GM19438 (cell line): ENCODE results near the gene GAPDHS.

ENCODE experiments used
- ATAC-seq: cut with Tn5 transposase; IDR thresholded peaks from one replicate; pipeline ENCODE4 v1.9.1; 2021; ENCODE audit warnings: low read depth; ENCODE audit not compliant: unreplicated experiment

The GAPDHS gene

DNA sequence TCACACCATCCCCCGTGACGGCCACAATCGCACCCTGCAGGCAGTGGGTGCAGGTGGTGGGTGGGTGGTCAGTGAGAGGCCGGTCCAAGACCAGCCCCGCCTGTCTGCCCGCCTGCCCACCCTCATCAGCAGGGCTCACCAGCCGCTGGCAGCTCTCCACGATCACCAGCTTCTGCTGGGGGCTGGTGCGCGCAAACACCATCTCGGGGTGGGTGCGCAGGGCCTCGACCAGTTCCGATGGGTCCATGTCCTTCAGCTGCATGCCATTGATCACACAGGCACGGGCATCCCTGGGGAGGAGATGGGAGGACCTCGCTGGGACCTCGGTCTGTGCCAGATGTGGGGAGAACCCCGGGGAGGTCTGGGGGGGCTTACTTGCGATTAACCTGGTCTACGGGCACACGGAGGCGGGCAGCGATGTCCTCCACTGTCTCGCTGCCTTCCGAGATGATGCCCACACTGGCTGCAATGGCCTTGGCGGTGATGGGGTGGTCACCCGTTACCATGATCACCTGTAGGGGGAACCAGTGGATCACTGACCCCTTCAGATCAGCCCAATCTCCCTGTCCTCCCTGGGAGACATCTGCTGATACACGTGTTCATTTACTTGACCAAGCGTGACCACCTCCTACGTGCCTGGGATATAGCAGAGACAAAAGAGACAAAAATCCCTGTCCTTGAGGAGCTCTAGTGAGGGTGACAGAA, 22.2 kb downstream of the GAPDHS start:
- ATAC-seq: no peak

DNA sequence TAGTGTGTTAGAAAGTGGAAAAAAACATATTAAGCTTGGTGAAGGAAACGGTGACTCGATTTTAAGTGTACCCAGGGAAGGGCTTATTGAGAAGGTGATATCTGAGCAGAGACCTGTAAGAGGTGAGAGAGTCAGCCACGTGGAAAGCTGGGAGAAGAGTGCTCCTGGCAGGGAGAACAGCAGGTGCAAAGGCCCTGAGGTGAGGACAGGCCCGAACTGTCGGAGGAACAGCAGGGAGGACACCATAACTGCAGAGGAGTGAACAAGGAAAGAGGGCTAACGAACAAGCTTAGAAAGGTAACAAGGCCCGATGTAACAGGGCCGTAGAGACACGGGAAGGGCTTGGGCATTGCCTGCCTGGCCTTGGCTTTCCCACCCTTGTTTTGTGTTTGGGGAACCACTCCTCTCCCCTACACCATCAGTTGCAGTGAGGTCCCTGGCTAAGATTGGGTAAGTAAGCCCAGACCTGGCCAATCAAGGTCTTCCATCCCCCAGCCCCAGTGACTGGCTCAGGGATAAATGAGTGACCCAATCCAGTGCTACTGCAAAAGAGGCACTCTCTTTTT, 22.9 kb downstream of the GAPDHS start:
- ATAC-seq: no peak

DNA sequence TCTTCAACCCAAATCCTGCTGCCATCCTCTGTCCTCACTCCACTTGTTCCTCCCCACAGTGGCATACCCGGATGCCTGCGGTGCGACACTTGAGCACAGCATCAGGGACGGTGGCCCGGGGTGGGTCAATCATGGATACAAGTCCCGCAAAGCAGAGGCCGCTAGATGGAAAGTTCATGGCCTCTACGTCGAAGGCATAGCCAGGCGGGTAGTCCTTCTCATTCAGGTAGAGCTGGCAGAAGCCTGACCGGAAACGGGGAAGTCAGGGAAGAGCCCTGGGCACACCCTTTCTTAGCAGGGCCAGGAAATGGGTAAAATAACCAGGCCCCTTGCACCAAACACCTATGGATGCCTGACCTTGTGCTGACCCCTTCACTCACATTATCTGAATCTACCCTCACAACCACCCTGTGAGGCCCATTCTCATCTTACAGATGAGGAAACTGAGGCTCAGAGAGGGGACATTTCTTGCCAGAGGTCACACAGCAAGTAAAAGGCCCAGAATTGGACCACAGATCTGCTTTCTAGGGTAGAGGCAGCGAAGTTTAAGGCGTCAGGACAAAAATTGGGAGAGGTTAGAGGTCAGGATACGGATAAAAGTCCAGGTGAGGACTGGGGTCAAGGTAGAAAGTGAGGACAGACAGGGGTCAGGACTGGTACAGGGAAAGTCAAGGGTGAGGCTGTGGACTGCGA, 23.7 kb downstream of the GAPDHS start:
- no peak for ATAC-seq

DNA sequence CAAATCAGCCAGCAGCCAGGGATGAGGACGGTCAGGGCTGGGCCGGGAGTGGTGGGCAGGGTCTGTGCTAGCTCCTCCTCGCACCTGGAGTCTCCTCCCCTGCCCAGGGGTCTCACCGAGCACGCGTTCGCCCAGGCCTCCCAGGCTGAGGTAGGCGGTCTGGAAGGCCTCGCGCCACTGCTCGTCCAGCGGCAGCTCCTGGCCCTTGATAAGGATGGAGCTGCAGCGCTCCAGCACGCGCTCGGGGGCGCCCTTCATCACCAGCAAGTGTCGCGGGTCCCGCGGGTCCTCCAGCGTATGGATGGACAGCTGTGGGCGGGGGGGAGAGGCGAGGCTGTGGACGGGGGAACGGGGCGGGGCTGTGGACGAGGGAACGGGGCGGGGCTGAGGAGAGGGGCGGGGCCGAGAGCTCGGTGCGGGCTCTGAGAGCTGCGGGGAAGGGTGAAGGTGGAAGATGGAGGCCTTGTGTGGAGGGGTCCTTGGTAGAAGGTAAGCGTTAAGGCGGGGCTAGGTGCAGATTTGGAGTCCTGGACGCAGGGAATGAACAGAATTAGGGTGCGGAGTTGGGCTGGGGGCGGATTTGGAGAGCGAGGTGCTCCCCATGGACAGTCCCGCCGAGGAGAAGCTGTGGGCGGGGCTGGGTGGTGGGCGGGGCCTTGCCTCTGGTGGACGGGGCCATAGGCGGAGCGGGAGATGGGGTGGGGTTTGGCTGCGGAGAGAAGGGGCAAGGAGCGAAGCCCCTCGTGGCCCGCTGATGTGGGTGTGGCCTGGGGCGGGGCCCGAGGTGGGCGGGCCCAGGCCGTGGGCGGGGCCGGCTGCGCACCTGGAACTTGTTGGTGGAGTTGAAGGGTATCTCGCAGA, 24.5 kb downstream of the GAPDHS start:
- no peak for ATAC-seq

DNA sequence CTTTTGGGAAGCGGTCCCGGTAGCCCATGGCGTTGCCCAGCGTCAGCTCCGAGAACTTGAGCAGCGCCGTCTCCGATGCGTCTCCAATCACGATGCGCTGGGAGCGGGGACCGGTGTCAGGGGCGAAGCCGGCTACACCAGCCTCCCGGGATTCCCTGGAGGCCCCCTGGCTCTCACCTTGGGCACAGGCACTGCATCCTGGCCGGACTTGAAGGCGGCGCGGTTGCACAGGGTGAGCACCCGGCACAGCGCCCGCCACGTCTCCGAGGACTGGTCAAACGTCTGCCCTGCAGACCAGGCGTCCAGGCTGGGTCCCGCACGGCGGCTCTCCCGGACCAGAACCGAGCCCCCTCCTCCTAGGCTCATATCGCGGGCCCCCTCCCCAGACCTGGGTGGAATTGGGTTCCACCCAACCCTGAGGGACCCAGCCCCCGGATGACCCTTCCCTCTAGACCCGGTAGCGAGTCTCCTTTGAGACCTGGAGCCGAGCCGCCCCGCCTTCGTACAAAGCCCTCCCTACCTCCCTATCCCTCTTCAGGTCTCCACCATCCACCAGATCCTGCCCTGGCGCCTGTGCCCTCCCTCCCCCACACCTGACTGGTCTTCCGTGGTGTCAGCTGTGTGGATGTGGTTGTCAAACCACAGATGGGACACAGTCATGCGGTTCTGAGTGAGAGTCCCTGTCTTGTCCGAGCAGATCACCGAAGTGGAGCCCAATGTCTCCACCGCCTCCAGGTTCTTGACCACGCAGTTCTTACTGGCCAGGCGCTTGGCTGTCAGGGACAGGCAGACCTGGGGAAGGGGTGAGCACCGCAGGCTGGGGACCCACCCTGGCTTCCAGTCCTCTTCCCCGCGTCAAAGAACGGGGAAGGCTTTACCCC, 25.4 kb downstream of the GAPDHS start:
- no peak for ATAC-seq

DNA sequence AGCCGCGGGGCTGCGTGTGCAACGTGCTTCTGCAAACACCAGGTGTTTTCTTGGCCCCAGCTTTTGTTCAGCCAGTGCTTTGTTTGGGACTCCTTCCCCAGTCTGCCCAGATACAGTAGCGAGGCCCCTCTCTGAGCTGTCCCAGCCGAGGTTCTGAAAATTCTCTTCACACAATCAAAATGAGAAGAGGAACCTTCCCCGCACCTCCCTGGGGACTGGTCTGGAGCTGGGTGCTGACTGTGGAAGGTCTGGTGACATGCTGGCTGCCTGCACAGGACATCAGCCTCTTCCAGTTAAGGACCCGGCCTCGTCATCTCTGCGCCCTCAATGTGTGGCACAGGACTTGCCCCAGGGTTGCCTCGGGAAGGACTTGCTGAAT, 26.0 kb downstream of the GAPDHS start:
- ATAC-seq: peak; percentile 76

DNA sequence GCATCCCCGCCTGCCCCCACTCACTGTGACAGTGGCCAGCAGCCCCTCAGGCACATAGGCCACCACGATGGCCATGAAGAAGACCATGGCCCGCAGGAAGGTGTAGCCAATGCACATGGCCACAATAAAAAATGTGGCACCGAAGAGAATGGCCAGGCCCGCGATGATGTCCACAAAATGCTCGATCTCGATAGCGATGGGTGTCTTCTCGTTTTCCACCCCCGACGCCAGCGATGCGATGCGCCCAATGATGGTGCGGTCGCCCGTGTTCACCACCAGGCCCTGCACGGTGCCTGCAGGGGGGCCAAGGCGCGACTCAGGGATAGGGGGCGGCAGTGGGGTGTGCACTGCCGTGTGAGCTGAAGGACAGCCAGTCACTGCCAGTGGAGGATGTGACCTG, 26.5 kb downstream of the GAPDHS start:
- ATAC-seq: no peak

DNA sequence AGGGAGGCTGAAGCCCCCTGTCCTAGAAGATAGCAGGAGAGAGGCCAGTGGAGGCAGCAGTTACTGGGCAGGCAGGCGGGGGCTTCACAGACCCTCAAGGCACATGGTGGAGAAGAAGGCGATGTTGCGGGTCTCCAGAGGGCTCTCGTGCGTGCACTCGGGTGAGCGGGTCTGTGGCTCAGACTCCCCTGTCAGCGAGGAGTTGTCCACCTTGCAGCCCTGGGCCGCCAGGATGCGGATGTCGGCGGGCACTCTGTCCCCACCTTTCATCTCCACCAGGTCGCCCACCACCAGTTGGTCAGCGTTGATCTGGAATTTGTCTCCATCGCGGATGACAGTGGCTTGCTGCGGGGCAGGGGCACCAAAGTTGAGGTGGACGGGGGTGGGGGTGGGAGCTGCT, 27.0 kb downstream of the GAPDHS start:
- ATAC-seq: no peak

DNA sequence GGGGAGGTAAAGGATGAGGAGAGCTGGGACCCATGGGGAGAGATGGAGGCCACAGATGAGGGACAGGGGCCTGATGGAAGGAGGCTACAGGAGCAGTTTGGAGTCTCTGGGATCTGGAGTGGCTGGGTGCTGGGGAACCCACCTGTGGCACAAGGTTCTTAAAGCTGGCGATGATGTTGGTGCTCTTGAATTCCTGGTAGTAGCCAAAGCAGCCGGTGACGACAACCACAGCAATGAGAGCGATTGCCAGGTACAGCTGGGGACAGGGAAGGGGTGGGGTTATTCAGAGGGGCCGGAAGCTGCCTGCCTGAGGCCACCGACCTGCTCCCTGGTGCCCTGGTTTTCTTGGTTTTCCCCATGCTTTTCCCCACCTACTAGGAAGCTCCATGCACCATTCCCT, 27.4 kb downstream of the GAPDHS start:
- ATAC-seq: no peak

DNA sequence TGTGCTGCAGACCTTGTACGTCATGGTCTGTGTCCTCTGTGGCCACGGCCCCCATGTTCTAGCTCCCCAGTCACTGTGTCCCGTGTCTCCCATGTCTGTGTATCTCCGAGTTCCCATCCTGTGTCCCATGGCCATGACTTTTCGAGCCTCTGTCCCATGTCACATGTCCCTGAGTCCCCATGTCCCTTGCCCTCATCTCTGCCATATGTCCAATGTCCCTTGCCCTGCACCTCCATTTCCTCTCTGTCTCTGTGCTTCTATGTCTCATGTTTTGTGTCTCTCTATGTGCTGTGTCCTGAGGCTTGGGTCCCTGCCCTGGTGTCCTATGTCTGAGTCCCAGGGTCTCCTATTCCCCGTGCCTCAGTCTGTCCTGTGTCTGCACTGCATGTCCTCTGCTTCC, 28.2 kb downstream of the GAPDHS start:
- ATAC-seq: no peak

DNA sequence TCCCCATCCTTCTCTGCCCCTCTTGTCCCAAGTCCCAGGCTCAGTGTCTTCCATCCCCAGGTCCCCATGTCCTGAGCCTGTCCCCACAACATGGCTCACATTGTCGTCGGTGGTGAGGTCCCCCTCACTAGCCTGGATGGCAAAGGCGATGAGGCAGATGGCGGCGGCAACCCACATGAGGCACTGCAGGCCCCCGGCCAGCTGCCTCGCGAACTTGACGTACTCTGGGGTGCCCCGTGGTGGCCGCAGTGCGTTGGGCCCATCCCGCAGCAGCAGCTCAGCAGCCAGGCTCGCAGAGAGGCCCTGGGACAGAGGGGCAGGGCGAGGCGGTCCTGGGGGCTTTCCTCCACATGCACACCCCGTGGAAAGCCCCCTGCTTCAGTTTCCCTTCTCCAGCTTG, 29.1 kb downstream of the GAPDHS start:
- no peak for ATAC-seq

DNA sequence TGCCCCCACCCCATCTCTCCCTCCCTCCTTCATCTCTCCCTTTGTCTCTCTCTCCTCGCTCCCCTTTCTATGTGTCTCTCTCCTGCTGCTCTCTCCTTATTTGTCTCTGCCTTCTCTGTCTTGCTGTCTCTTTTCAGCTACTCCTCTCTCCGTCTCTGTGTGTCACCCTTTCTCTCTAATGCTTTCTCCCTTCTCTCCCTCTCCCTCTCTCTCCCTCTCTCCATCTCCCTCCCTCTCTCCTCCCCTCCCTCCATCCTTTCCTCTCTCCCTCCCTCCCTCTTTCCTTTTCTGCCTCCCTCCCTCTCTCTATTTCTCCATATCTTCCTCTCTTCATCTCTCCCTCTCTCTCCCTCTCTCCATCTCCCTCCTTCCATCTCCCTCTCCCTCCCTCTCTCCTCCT, 29.5 kb downstream of the GAPDHS start:
- no peak for ATAC-seq

DNA sequence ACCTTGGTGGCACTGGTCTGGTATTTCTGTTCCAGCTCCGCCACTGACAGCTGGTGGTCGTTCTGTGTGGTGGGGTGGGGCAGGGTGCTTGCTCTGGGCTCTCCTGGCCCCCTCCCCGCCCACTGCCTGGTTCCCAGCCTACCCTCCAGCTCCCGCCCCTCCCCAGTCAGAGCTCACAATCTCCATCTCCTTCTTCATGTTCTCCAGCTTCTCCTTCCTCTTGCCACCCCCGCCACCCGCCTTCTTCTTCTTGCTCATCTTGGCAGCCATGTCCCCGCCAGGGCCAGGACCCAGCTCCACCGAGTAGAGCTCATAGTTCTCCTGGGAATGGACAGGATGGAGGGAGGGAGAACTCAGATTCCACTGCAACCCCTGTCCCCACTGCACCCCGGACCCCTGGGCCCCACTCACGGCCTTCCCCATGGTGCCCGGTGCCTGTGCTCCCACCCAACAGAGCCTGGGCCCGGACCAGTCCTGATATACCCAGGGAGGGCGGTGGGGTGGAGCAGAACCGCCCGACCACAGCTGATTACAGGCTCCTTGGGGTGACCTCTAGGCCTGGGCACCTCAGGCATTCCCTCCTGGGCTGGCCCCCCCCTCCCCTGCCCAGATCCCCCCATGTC, 30.1 kb downstream of the GAPDHS start, which contains the start of gene ATP4A:
ATP4A (minus strand) TSS at position 452 of the 623 bp plus-strand sequence; CDS start at position 423, 29 bp downstream.
- ATAC-seq: no peak

DNA sequence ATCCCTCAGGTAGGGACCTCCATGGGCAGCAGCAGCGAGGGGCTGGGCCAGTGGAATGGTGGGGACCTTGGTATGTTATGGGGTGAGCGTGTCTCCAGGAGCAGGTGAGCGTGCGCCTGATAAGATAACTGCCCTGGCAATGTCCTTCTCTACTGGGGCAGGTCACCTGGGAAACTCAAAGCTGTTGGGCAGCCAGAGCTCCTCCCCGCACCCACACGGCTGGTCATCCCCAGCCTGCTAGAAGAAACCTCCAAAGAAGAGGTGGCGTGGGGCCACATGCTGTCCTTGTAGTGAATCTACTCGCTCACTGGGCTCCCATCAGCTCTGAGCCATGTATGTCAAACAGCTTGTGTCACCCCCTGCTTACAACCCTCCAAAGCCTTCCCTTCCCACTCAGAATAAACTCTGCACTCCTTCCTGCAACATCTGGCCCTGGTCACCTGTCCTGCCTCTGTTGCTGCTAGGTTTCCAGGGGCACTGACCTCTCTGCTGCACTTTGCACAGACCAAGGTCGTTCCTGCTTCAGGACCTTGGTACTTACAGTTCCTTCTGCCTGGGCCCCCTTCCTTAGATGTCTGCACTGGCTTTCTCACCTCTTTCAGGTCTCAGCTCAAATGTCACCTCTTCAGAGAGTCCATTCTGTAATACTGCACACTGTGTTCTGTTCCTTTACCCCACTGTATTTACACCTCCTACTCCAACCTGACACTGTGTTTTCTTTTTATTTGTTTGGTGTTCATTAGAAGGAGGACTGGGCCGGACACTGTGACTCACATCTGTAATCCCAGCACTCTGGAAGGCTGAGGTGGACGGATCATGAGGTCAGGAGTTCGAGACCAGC, 32.0 kb downstream of the GAPDHS start:
- ATAC-seq: no peak

DNA sequence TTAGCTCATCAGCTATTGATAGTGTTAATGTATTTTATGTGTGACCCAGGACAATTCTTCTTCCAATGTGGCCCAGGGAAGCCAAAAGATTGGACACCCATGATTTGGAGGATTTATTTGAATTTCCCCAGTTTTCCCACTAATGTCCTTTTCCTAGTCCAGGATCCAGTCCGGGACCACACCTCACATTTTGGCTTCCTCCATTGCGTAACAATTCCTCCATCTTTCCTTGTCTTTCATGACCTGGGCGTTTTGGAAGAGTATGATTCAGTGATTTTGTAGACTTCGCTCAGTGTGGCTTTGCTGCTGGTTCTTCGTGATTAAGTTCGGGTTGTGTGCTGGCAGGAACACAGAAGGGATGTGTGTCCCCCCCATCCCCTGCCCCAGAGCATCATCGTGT, 33.5 kb downstream of the GAPDHS start:
- ATAC-seq: no peak

DNA sequence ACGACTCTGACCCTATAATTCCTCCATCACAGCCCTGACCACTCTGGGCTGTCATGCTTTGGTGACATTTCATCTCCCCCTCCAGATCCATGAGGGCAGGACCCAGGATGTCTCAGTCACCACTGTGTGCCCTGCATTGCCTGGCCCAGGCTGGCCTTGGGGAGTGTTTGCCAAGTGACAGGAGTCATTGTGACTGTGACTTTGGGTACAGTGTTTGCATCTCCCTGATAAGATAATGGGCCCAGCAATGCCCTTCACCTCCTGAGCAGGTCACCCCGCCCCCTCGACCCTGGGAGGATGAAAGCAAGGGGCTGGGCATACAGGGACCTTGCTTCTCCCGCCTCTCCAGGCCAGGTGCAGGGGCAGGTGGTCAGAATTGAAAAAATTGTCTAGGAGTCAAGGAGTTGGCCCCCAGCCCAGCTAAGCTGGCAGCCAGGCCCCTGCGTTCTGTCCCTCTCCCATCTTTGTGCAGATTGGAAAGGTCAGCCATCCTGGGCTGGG, 36.1 kb downstream of the GAPDHS start:
- ATAC-seq: no peak

DNA sequence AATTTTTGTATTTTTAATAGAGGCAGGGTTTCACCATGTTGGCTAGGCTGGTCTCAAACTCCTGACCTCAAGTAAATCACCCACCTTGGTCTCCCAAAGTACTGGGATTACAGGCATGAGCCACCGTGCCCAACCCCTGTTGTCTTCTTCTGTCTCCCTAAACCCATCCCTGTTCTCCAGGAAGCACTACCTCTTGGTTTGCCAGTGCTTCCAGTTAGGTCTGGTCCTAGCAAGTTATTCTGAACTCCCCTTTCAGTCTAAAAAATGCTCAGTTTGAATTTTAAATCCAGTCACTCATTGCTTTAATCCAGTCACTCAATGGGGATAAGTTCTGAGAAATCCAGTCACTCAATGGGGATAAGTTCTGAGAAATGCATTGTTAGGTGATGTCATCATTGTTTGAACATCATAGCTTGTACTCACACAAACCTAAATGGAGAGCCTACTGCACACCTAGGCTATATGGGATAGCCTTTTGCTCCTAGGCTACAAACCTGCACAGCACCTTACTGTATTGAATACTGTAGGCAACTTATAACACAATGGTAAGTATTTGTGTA, 38.2 kb downstream of the GAPDHS start:
- no peak for ATAC-seq

DNA sequence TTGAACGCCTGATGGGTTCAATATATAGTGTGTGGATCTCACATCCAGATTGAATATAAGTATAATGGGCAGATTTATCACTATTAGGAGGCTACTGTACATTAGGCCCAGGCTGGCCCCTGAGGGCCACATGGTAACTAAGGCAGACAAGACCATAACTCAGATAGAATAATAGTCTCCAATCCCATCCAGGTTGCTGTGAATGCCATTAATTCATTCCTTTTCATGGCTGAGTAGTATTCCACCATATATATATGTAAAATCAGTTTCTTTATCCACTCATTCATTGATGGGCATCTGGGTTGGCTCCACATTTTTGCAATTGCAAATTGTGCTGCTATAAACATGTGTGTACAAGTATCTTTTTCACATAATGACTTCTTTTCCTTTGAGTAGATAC, 44.7 kb downstream of the GAPDHS start:
- ATAC-seq: no peak
